NCI-H1694 treated with DMSO at 0.1 percent for 48 hours (cell line): ENCODE data around the gene ALDH1A3.
A peak's percentile ranks its signal among the peaks of the same experiment; 100 is the strongest.

Experiments
- DNase-seq: peaks from one replicate; lab custom pipeline; 2025; lab: John Stamatoyannopoulos, UW

ALDH1A3 gene

GRCh38 chr15:100901702-100902435 lies 22.2 kb downstream of the ALDH1A3 start:
- no peak for DNase-seq

GRCh38 chr15:100902436-100903167 lies 23.0 kb downstream of the ALDH1A3 start:
- no peak for DNase-seq

GRCh38 chr15:100903168-100903554 lies 23.5 kb downstream of the ALDH1A3 start:
- DNase-seq, result no peak

GRCh38 chr15:100905850-100906249 lies 26.2 kb downstream of the ALDH1A3 start:
- DNase-seq, result no peak

- DNase-seq, result no peak
Observed at GRCh38 chr15:100908466-100908865, 28.8 kb downstream of the ALDH1A3 start.

- no peak for DNase-seq
Observed at GRCh38 chr15:100909565-100909964, 29.9 kb downstream of the ALDH1A3 start.

GRCh38 chr15:100909989-100910955 lies 30.6 kb downstream of the ALDH1A3 start:
- no peak for DNase-seq

- no peak for DNase-seq
Observed at GRCh38 chr15:100911086-100911485, 31.5 kb downstream of the ALDH1A3 start.

GRCh38 chr15:100913961-100914360 lies 34.3 kb downstream of the ALDH1A3 start:
- DNase-seq, result no peak

GRCh38 chr15:100914876-100915275 lies 35.2 kb downstream of the ALDH1A3 start:
- DNase-seq, result no peak

- peak; percentile 8 for DNase-seq
Observed at GRCh38 chr15:100918034-100918689, 38.5 kb downstream of the ALDH1A3 start.

GRCh38 chr15:100918690-100919480 lies 39.3 kb downstream of the ALDH1A3 start, which contains the start of gene LRRK1:
LRRK1 (plus strand) TSS chr15:100919357; CDS start chr15:100924633, 5,276 bp downstream.
- no peak for DNase-seq

GRCh38 chr15:100919481-100920405 lies 40.1 kb downstream of the ALDH1A3 start:
- DNase-seq, result no peak

- DNase-seq, result no peak
Observed at GRCh38 chr15:100920516-100921135, 41.0 kb downstream of the ALDH1A3 start.

- DNase-seq, result no peak
Observed at GRCh38 chr15:100922192-100923040, 42.8 kb downstream of the ALDH1A3 start.

GRCh38 chr15:100923076-100923475 lies 43.4 kb downstream of the ALDH1A3 start:
- no peak for DNase-seq

- no peak for DNase-seq
Observed at GRCh38 chr15:100923902-100924301, 44.3 kb downstream of the ALDH1A3 start.

- DNase-seq, result no peak
Observed at GRCh38 chr15:100924436-100924835, 44.8 kb downstream of the ALDH1A3 start.
